GM18858 (cell line): ENCODE data around the gene AIG1.
"Not testable (repeated sequence)": the region's sequence is repeated elsewhere in the genome, so short reads cannot be mapped to it uniquely, and the experiment has no call there.

Source experiments
- ATAC-seq: cut with Tn5 transposase; IDR thresholded peaks from one replicate; pipeline ENCODE4 v1.9.1; 2021; ENCODE audit not compliant: unreplicated experiment

The AIG1 gene

DNA sequence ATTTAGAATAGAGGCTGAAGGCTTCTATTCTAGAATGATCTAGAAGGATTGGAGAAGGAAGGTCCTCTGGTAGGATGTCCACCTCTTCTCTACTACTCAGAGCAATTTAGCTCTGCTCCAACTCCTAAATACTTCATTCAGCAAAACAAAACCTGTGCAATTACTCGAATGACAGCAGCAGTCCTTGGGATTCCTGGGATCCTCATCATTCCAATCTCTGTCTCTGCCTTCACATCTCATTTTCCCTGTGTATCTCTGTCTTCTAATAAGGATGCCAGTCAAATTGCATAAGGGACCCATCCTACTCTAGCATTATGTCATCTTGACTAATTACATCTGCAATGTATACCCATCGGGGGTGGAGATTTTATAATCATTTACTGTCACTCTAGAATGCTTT lies 5.5 kb upstream of the AIG1 start:
- ATAC-seq, result no peak

DNA sequence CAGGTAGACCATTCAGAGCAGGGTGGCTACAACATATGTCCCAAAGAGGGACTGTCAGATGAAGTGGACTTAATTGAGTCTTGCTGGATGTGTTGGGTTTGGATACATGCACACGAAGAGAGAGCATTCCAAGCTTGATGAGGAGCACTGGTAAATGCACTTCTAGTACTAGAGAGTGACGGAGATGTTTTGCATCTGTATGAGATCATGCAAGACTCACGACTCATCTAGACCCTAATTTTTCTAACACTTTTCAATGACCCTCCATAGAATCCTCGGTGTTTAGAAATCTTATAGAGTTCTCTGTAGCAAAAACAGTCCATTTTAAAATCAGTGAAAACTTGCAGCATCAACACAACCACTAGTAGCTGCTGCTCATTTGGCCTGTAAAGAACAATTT lies 4.8 kb upstream of the AIG1 start:
- ATAC-seq, result no peak

DNA sequence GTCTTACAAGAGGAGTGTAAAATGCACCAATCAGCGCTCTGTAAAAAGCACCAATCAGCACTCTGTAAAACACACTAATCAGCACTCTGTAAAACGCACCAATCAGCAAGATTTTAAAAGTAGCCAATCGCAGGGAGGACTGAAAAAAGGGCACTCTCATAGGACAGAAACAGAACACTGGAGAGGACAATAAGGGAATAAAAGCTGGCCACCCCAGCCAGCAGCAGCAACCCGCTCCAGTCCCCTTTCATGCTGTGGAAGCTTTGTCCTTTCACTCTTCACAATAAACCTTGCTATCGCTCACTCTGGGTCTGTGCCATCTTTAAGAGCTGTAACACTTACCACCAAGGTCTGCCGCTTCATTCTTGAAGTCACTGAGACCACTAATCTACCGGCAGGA lies 1.7 kb upstream of the AIG1 start:
- no peak for ATAC-seq

DNA sequence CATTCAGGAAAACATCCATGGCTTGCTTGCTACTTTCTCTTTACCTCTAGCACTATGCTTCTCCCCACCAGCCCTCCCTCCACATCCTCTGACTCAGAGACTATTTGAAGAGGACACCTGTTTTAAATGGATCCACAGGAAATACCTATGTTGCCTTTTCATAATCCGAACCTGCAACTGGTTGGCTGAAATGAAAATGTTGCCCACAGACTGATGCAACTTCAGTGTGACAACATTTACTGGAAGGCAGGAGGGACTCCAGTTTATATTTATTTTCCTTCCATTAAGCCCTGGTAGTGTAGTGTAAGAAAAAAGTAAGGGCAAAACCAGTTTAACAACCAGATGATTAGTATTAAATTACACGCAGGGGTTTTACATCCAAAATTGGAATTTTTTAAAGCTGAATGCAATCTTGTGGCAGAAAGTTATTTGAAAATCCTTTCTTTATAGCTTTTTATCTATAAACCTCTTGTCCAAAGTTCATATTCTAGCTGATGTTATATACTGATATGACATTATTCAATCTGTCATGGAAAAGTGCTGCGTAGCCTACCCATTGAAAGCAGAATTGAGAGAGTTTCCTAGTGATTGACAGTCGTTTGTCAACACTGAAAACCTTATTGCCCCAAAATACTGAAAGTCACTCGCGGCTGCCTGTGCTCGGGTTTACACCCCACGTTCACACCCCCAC lies 881 bp upstream of the AIG1 start:
- no peak for ATAC-seq

DNA sequence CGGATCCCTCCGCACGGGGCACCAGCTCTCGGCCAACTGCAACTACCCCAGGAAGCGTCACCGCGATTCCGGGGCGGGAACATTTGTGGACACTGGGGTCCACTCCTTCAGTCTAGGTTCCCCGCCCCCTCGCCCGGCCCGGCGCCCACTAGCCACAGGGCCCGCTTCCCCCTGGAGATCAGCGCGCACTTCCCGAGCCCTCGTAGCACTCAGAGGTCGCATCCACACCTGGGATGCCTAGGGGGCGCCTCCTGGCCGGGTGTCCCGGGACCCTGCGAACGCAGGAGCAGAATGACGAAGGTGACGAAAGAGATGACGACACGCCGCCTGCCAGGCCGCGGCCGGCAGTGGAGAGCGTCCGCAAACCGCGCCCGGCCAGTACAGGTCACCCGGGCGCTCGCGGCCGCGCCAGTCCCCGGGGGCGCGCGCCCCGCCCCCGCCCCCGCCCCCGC lies 309 bp upstream of the AIG1 start:
- peak; percentile 47 for ATAC-seq

DNA sequence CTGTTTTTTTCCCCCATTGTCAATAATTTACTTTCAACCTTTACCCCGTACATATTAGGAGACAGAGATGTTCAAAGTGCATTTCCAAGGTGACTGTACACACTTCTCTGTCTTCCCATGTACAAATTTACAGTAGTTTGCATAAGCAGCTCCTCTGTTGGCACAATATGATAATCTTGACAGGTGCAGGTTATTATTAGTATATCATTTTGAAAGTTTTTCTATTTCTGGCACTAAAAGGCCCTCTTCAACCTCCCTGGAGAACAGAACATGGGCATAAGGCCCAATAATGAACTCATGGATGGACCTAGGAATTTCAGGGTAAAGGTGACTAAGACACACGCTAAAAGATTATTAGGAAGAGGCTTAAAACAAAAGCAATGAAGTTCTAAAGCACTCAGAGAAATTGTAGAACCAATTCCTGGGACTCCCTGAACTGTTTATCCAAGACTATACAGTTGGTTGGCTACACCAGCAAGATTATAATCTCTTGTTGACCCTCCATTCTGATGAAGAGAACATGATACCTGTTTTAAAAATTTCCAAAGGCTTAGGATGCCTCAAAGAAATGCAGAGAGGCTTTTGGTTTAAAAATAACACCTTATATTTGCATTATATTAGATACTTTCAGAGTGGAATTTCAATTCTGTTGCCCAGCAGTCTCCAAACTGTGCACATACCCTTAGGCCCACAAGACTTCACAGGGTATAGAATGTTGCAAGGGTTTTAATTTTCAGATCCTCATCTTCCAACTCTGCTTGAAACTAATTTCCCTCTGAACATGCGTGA lies 1.1 kb downstream of the AIG1 start:
- no peak for ATAC-seq

DNA sequence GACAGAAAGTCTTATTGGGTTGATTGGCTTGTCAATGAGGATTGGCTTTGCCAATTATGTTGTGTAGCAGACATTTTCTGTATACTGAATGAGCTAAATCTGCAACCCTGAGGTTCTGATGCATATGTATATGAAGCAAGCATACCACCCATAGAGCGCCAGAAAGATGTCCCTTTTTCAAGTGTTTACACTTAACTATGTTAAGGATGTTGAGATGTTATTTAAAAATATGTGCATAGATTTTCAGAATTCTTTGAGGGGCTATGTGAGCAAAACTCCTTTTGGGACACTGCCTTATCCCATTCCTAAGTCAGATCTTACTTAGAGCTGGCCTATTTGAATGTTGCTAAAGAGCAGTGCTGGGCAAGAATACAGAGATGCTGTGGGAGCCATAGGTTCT lies 1.9 kb downstream of the AIG1 start:
- ATAC-seq, result no peak

DNA sequence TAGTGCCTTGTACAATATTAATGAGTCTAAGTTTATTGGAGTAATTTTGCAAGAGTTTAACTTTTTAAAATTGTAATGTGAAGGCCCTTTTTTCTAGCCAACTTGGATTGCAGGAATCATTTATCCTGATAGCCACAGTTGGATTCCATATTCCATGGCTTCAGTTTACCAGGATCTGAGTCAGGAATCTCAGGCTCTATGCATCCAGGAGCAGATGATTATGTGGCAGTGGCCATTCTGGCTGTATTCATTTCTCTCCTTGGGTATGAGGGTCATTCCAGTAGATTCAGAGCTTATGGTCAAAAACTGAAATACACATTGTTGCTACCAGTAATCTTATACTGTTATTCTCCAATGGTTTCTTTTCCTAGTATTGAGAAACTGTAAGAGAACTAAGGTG lies 2.9 kb downstream of the AIG1 start:
- ATAC-seq, result no peak

DNA sequence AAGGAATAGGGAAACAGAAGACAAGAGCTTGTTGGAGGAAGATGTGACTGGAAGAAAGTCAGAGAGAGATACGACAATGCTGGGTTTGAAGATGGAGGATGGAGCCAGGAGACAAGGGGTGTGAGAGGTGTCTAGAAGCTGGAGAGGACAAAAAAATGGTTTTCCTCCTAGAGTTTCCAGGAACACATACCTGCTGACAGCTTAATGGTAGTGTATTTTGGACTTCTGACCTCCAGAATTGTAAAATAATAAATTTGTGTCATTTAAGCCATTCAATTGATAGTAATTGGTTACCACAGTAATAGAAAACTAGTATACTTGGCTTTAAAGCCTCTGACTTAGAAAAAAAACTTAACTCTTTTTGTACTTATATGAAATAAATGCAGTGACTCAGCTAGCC lies 3.6 kb downstream of the AIG1 start:
- ATAC-seq, result no peak

DNA sequence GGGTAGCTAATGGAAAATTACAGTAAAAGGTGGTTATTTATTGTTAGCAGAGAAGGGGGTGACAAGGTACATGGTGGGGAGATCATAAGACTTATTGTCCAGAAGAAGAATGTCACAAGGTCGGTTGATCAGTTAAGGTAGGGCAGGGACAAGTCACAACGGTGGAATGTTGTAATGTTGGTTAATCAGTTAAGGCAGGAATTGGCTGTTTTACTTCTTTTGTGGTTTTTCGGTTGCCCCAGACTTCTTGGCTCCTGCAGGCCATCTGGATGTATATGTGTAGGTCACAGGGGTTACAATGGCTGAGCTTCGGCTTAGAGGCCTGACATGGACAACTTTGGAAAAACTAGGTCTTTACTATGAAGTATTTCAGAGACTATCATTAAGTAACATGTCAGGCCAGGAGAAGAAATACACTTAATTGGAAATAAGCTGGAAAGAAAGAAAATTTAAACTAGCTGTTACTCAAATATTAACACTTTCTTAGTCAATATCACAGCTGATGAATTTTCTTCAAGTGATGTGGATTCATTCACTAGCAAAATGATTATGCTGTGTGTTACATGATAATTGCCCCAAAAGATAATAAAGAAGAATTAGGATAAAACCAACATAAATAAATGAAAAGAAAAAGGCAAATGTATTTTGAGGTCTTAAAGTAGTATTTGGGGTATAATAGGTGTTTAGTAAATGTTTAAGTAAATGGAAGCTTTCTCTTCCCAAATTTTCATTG lies 4.4 kb downstream of the AIG1 start:
- no peak for ATAC-seq

DNA sequence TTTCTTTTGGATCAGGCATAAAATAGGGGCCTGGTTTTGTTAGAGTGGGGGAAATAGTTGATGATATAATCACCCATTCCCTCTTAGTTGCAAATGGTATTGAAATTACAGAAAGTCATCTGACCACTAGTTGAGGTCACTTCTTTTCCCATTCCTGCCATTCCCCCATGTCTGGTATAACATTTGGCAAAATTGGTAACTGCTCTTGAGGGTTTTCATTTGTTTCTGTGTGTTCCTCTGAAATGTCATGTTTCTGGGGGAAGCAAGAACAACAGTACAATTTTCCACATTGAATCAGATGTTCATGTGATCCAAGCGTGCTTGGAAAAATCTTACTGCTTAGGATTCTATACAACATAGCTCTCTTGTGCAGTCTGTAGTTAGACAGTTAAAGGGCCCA lies 7.3 kb downstream of the AIG1 start:
- ATAC-seq, result no peak

DNA sequence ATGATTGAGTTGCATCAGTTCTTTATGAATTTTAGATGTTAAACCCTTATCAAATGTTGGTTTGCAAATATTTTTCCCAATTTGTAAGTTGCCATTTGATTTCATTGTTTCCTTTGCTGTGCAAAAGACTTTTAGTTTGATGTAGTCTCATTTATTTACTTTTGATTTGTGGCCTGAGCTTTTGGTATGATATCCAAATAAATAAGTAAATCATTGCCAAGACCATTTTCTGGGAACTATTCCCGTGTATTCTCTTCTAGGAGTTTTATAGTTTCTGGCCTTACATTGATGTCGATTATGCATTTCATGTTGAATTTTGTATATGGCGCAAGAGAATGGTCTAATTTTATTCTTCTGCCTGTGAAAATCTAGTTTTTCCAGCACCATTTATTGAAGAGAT lies 13.4 kb downstream of the AIG1 start:
- ATAC-seq, result no peak

DNA sequence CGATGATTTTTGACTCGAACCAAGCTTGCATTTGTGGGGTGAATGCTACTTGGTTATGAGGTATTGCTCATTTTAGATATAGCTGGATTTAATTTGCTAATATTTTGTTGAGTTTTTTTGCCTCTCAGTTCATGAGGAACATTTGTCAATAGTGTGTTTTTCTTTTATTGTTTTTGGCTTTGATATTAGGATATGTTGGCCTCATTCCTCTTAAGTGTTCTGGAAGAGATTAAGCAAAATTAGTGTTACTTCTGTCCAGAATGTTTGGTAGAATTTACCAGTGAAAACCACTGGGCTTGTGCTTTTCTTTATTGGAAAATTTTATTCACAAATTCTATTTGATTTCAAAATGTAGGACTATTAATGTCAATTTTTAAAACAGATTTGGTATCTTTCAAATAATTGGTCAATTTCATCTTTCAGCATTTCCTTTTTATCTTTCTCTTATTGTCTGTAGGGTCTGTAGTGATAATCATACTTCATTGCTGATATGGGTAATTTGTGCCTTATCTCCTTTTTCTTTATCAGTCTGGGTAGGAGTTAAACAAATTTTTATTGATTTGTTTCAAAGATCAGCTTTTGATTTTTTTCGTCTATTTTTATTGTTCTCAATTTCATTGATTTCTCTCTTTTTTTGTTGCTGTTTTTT lies 14.1 kb downstream of the AIG1 start:
- no peak for ATAC-seq

DNA sequence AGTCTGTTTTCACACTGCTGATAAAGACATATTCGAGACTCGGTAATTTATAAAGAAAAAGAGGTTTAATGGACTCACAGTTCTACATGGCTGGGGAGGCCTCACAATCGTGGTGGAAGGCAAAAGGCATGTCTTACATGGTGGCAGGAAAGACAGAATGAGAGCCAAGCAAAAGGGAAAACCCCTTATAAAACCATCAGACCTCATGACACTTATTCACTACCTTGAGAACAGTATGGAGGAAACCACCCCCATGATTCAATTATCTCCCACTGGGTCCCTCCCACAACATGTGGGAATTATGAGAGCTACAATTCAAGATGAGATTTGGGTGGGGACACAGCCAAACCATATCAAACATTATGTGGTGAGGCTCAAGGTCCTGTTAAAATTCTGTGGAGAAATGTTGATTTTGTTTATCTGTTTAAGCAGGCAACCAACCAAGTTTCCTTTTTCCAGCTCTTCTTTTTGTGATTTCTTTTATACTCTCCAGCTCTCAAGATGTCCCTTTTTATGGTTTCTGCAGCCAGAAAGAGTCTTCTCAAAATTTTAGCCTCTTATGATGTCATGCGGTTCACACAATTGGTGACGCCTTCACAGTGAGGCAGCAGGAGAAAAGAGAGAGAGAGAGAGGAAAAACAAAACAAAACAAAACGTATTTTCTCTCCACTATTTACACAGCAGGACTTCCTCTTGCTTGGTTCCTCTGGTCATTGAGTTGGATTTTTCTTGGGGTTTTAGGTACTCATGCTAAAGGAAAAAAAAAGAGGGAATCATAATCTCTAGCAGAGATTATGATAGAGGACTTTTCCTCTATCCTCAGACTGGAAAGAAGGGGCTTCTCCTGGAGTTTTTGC lies 18.0 kb downstream of the AIG1 start:
- no peak for ATAC-seq

DNA sequence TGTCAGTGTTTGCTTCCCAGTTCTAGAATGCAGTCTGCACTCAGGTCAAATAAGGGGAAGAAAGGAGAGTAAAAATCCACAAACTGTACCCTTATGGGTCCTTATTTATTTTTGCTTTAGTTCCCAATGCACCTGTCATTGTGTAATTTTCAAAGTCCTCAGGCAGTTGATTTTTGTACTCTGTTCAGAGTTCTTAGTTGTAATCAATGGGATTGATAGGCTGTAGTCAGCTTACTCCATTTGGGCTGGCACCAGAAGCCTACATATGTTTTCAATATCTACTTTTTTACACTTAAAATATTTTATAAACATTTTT lies 18.6 kb downstream of the AIG1 start:
- ATAC-seq, result no peak

DNA sequence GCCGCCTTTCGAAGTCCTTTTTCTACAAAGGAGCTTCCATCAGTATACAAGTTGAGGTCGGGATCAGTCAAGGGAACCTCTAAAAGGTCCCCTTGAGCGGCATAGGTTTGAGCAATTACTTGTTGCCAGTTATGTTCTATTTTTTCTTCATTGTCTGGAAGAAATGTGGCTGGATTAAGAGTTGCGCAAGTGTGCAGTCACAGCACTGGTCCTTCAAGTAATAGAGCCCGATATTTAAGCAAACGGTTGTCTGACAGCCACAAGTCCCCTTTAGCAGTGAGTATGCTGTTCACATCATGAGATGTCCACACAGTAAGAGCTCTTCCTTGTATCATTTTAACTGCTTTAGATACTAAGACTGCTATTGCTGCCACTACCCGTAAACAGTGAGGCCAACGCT lies 21.6 kb downstream of the AIG1 start:
- not testable (repeated sequence) for ATAC-seq

DNA sequence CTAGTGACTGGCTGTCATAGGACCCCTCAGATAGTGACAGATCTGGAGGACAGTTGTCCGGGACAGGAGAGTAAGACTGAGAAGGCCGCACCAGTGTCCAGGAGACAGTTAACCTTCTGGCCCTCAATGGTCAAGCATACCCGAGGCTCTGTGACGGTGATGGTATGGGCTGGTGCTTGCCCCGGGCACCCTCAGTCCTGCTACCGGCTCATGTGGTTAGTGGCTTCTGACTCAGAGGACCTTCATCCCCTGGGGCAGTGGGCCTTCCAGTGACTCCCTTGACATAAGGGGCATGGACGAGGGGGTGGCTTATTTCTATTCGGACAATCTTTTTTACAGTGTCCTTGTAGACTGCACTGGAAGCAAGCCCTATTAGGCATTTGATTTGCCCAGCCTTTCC lies 23.3 kb downstream of the AIG1 start:
- not testable (repeated sequence) for ATAC-seq

DNA sequence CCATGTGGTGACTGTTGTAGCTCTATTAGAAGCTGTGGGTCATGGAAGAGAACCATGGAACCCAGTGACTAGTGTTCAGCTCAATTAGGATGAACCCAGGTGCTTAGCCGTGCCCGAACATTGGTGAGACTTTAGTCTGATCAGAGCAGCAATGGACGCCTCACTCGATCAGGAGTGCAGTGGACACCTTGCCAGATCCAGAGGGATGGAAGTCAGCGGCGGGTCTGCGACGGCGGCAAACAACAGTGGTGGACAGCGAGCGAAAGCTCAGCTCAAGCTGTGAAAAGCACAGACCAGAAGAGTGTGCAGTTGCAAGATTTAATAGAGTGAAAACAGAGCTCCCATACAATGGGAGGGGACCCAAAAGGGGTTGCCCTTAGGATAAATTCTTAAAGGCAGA lies 26.6 kb downstream of the AIG1 start:
- ATAC-seq, result not testable (repeated sequence)

DNA sequence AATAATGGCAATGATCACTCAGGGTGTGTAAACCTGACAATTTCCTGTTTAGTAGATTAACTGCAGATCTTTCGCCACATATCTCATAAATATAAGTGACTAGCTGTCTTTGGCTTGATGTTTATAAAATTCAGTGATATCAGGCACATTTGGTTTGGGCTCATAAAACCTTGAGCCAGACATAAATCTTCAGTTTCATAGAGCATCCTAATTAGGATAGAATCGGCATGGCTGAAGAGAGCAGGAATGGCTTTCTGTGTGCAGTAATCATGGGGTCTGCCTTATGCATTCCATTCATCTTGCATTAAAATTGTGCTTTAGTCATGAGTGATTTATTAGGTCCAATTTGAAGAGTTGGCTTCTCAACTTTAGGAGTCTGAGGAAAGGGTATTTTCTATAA lies 27.2 kb downstream of the AIG1 start:
- no peak for ATAC-seq

DNA sequence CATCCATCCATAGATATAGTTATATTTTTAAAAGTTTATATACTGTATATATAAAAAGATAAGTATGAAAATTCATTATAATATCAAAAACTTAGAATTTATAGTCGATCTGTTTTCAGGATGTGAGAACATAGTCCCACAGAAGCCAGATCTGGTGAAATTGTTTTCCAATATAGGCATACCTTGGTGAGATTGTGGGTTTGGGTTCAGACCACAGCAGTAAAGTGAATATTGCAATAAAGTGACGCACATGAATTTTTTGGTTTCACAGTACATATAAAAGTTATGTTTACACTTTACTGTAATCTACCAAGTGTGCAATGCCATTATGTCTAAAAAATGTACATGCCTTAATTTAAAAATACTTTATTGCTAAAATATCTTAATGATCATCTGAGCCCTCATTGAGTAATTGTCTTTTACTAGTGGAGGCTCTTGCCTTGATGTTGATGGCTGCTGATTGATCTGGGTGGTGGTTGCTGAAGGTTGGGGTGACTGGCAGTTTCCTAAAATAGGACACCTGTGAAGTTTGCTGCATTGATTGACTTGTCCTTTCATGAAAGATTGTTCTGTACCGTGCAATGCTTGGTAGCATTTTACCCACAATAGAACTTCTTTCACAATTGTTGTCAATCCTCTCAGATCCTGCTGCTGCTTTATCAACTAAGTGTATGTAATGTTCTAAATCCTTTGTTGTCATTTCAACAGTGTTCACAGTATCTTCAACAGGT lies 29.8 kb downstream of the AIG1 start:
- ATAC-seq, result no peak
